Heart right ventricle (tissue), 16 donors: ENCODE data around the gene CNFN. TPM values are rescaled to one million over a fixed set of nuclear protein-coding genes. Genes with fewer than 3 reads are reported as not detected.
A peak's percentile ranks its signal among the peaks of the same experiment; 100 is the strongest.

Source experiments
- ATAC-seq, 8 donors: fragments of 200-7000 bp; cut with Tn5 transposase; one replicate each; pipeline ENCODE4 v1.9.1; 2020; ENCODE audit warnings: mild to moderate bottlenecking in 8 of 8, moderate library complexity in 8 of 8, moderate number of reproducible peaks in 1 of 8
- DNase-seq, 2 donors: peaks; one replicate each; pipeline ENCODE4 v3.0.0-alpha.2; 2020
- H3K27ac ChIP-seq, 10 donors: fragments of 200-600 bp; sonication (generic) in 2 of 10; one replicate each; pipeline versions ENCODE4 v1.5.0 to v1.8.0; 2020 to 2022; ENCODE audit warnings: mild to moderate bottlenecking in 3 of 10
- H3K27me3 ChIP-seq, 7 donors: fragments of 200-600 bp; one replicate each; pipeline ENCODE4 v1.8.0; 2021 to 2022; ENCODE audit warnings: mild to moderate bottlenecking in 2 of 7
- H3K36me3 ChIP-seq, 9 donors: fragments of 200-600 bp; sonication (generic) in 1 of 9; one replicate each; pipeline versions ENCODE4 v1.5.0 to v1.8.0; 2020 to 2022; ENCODE audit warnings: mild to moderate bottlenecking in 2 of 9
- H3K4me1 ChIP-seq, 9 donors: fragments of 200-600 bp; sonication (generic) in 1 of 9; one replicate each; pipeline versions ENCODE4 v1.5.0 to v1.8.0; 2020 to 2022; ENCODE audit warnings: mild to moderate bottlenecking in 4 of 9
- H3K4me3 ChIP-seq, 10 donors: fragments of 200-600 bp; sonication (generic) in 2 of 10; one replicate each; pipeline versions ENCODE4 v1.5.0 to v1.8.0; 2020 to 2022; ENCODE audit warnings: mild to moderate bottlenecking in 7 of 10, moderate library complexity in 2 of 10
- H3K9me3 ChIP-seq, 11 donors: fragments of 200-600 bp in 10 of 11; sonication (generic) in 2 of 11; one replicate each; pipeline versions ENCODE4 v1.5.0 to v1.8.0; 2013 to 2022; ENCODE audit warnings: mild to moderate bottlenecking in 2 of 11, control low read depth in 1 of 11, moderate library complexity in 1 of 11
- WGBS, 2 donors: extraction: QIAGEN DNeasy Blood & Tissue Kit; methylation state at CpG; one replicate each; pipeline ENCODE4 v1.1.7; 2013; ENCODE audit warnings: inconsistent platforms in 1 of 2; 5-methylcytosine and 5-hydroxymethylcytosine counted together
- intact Hi-C, 10 donors: fragments of 100-400 bp; cut with DNase I; formaldehyde crosslinking; loops; one replicate each; pipeline versions ENCODE4 v1.11.1 to v1.14.2; 2022
- polyA plus RNA-seq, 2 donors: library from polyadenylated mRNA; stranded (reverse); fragments of 200-250 nt; gene quantifications; one replicate each; pipeline ENCODE4 v1.2.3, GENCODE V29; 2013
- total RNA-seq, 10 donors: library from RNA; stranded (reverse); fragmentation: NEBNext Ultra II Directional in 3 of 10; extraction: Animal tissue kit (Norgen Biotek cat#: 25700) in 3 of 10; gene quantifications; one replicate each; pipeline versions ENCODE4 v1.2.1 to v1.2.4, GENCODE V29; 2021 to 2023
- TF ChIP-seq, protein P1 (sequence below), 9 donors: fragments of 200-600 bp; sonication (generic) in 2 of 9; IDR thresholded peaks; one replicate each; pipeline versions ENCODE4 v1.5.0 to v1.8.0; 2021 to 2022; ENCODE audit warnings: antibody characterized with exemption in 9 of 9, mild to moderate bottlenecking in 5 of 9, moderate library complexity in 1 of 9
- donor health status: Arrhythmogenic right ventricular cardiomyopathy.
- donor health status: ischemic (EF 13 %, LVEDD 7.1; RV severe dilation, severe dysfunction).
- donor health status: healthy with polysubstance abuse.
- donor health status: DM: no; HTN: yes; CAD: no.
- donor health status: DM: no; HTN: no; CAD: no.
- donor health status: ischemic (EF 25% LVEDD 6.9; RV normal size, moderate dysfunction).
- donor health status: ischemic (EF 25% LVEDD 5.7; RV mildly dilated, moderate dysfunction).
- donor health status: healthy.
- donor health status: DM: yes; HTN: yes; CAD: no.
- donor health status: Ischemic cardiomyopathy.
- donor health status: ischemic (EF 35%, LVEDD 5.7; RV mildly dilated, moderate dysfunction).
- donor health status: nonischemic (EF 11% LVEDD 7.7; RV severe dilation, severe dysfunction).
- donor health status: DM: yes; HTN: yes; CAD: no.
- donor health status: PGD.
- donor health status: ischemic (EF 29% LVEDD 5.4; RV normal size, mild dysfunction).
- donor health status: nonischemic (EF 23%, LVEDD 6.1; RV moderate dilation, normal function).

Gene CNFN
- total and polyA plus RNA-seq, 12 donors, result 0.51 to 7.2 (median 0.84) TPM; not detected in 5

- ATAC-seq (no peak), DNase-seq (no peak)
- intact Hi-C loops, result no loop called here
- Histone ChIP-seq H3K36me3 (peaks cover 0 to 66% (median 0%) of the 10 kb centered on the region in 9 donors), H3K27ac (peak overlapping the region in 1 of 10 donors; percentile 20), H3K9me3 (no peaks in the 10 kb centered on the region), H3K27me3 (no peaks in the 10 kb centered on the region), H3K4me3 (no peak overlapping the region), H3K4me1 (peaks cover 0 to 22% (median 7%) of the 10 kb centered on the region in 9 donors)
- TF ChIP-seq, protein P1, sequence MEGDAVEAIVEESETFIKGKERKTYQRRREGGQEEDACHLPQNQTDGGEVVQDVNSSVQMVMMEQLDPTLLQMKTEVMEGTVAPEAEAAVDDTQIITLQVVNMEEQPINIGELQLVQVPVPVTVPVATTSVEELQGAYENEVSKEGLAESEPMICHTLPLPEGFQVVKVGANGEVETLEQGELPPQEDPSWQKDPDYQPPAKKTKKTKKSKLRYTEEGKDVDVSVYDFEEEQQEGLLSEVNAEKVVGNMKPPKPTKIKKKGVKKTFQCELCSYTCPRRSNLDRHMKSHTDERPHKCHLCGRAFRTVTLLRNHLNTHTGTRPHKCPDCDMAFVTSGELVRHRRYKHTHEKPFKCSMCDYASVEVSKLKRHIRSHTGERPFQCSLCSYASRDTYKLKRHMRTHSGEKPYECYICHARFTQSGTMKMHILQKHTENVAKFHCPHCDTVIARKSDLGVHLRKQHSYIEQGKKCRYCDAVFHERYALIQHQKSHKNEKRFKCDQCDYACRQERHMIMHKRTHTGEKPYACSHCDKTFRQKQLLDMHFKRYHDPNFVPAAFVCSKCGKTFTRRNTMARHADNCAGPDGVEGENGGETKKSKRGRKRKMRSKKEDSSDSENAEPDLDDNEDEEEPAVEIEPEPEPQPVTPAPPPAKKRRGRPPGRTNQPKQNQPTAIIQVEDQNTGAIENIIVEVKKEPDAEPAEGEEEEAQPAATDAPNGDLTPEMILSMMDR (IDR thresholded peaks at IDR 0.05), result no peak
- WGBS, 2 donors, result 69 to 90% methylated on average over 10 to 12 of the region's 12 CpGs
Observed at GRCh38 chr19:42370626-42371175, 19.4 kb downstream of the CNFN start.

DNA sequence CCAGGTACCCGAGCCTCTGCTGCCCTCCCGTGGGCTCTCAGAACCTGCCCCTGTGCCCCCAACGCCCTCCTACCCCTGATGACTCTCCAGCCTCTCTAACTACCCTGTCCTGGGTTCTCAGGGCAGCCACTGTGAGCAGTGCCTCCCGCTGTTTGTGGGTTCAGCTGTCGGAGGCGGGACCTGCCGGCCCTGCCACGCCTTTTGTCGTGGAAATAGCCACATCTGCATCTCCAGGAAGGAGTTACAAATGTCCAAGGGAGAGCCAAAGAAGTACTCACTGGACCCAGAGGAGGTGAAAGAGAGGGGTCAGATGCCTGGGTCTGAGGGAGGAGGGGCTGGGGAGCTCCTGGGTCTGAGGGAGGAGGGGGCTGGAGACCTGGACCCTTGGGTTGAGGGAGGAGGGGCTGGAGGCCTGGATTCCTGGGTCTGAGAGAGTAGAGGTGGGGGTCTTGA is 20.0 kb downstream of the CNFN start:
- Histone ChIP-seq H3K4me1 (peaks cover 0 to 28% (median 8%) of the 10 kb centered on the region in 9 donors), H3K4me3 (no peak overlapping the region), H3K36me3 (peaks cover 0 to 59% (median 0%) of the 10 kb centered on the region in 9 donors), H3K27ac (peak overlapping the region in 1 of 10 donors; percentile 20), H3K27me3 (no peaks in the 10 kb centered on the region), H3K9me3 (no peaks in the 10 kb centered on the region)
- intact Hi-C loops, result no loop called here
- DNase-seq (no peak), ATAC-seq (no peak)
- 83 to 85% methylated on average over 9 of the region's 9 CpGs for WGBS, 2 donors
- TF ChIP-seq, protein P1 (IDR thresholded peaks at IDR 0.05), result no peak

DNA sequence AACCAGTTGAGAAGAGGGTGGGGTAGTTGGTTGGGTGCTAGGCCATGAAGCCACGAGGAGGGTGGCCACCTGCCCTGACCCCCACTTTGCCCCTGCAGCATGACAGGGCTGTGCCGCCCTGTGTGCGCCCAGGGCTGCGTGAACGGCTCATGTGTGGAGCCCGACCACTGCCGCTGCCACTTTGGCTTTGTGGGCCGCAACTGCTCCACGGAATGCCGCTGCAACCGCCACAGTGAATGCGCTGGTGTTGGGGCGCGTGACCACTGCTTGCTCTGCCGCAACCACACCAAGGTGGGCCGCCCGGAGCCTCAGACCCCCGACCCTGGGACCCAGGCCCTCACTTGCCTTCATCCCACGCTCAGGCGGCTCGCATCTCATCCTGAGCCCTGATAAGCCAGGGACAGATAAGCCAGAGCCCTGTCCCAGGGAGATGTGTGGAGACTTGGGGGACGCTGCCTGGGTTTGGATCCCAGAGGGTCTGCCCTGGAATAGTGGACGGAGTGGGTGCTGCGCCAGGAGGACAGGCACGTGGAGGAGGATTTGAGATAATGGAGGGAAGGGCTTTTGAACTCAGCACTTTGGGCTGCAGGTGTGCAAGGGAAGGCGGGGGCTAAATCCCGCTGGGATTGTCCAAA is 20.5 kb downstream of the CNFN start:
- no peak for DNase-seq
- ATAC-seq, result no peak
- no peak overlapping the region for H3K27ac ChIP-seq
- intact Hi-C loops, result no loop called here
- whole genome bisulfite sequencing, 2 donors, result 90 to 91% methylated on average over 27 of the region's 27 CpGs
- peaks cover 0 to 54% (median under 1%) of the 10 kb centered on the region in 9 donors for H3K36me3 ChIP-seq
- no peak overlapping the region for H3K4me3 ChIP-seq
- TF ChIP-seq, protein P1 (IDR thresholded peaks at IDR 0.05), result no peak
- peaks cover 0 to under 1% (median 0%) of the 10 kb centered on the region in 11 donors for H3K9me3 ChIP-seq
- H3K27me3 ChIP-seq, result no peaks in the 10 kb centered on the region
- H3K4me1 ChIP-seq, result peaks cover 0 to 34% (median 12%) of the 10 kb centered on the region in 9 donors

- no peak for DNase-seq
- Histone ChIP-seq H3K4me3 (no peak overlapping the region), H3K27ac (no peak overlapping the region), H3K9me3 (peaks cover 0 to 8% (median 3%) of the 10 kb centered on the region in 11 donors), H3K4me1 (peaks cover 0 to 35% (median 13%) of the 10 kb centered on the region in 9 donors), H3K27me3 (no peaks in the 10 kb centered on the region), H3K36me3 (peaks cover 0 to 52% (median 8%) of the 10 kb centered on the region in 9 donors)
- TF ChIP-seq, protein P1 (IDR thresholded peaks at IDR 0.05), result no peak
- no peak for ATAC-seq
- intact Hi-C loops, result no loop called here
- WGBS, 2 donors, result 94 to 97% methylated on average over 15 of the region's 15 CpGs
Observed at GRCh38 chr19:42368765-42369164, 21.3 kb downstream of the CNFN start.
